ENCODE measurements around the gene SLC4A2.

SLC4A2 gene

DNA sequence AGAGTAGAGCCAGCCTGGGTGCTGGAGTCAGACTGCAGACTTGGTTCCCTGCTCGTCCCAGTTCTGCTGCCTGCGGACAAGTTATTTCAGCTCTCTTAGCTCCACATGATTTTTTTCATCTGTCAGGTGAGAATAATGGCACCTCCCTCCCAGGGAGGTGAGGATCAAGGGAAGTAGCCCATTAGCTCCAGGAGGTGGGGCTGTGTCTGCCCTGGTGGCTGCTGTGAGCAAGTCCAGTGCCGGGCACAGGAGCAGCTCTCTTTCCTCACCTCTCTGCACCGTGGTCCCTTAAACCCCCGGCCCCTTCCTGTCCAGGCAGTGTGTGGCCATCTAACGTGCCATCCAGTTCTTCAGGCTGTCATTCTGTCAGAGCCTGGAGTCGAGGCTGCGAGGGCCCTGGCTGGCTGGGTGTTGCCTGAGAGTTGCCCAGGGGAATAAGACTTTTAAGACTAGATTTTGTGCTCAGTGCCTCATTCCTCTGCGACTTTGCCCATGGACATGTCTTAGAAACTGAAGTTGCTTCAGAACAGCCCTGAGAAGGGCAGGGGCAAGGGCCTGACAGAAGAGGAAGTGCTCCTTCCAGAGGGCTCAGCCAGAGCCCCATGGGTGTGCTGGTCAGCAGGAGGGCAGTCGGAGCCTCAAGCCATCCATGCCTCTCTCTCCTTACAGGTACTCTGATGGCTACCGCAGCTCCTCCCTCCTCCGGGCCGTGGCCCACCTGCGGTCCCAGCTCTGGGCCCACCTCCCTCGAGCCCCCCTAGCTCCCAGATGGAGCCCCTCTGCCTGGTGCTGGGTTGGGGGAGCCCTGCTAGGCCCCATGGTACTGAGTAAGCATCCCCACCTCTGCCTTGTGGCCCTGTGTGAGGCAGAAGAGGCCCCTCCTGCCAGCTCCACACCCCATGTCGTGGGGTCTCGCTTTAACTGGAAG, 26.2 kb upstream of the SLC4A2 start:
- H4K20me1 ChIP-seq (ENCODE audit: insufficient read depth, low read length, poor library complexity, severe bottlenecking) = no peaks in the 10 kb centered on the region
- no peaks in the 10 kb centered on the region for H3K27me3 ChIP-seq (ENCODE audit: insufficient read depth, low read length, poor library complexity, severe bottlenecking)
- no peaks in the 10 kb centered on the region for H3K36me3 ChIP-seq (ENCODE audit: insufficient read depth, low read length)
- TF ChIP-seq EZH2phosphoT487 (IDR thresholded peaks at IDR 0.05; ENCODE audit: borderline replicate concordance) = no peak
- TF ChIP-seq, protein P1, sequence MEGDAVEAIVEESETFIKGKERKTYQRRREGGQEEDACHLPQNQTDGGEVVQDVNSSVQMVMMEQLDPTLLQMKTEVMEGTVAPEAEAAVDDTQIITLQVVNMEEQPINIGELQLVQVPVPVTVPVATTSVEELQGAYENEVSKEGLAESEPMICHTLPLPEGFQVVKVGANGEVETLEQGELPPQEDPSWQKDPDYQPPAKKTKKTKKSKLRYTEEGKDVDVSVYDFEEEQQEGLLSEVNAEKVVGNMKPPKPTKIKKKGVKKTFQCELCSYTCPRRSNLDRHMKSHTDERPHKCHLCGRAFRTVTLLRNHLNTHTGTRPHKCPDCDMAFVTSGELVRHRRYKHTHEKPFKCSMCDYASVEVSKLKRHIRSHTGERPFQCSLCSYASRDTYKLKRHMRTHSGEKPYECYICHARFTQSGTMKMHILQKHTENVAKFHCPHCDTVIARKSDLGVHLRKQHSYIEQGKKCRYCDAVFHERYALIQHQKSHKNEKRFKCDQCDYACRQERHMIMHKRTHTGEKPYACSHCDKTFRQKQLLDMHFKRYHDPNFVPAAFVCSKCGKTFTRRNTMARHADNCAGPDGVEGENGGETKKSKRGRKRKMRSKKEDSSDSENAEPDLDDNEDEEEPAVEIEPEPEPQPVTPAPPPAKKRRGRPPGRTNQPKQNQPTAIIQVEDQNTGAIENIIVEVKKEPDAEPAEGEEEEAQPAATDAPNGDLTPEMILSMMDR (conservative IDR thresholded peaks at IDR 0.05; ENCODE audit: low read length) = peak; percentile 43
- H3F3A ChIP-seq (ENCODE audit: low read depth) = no peaks in the 10 kb centered on the region
- H3K9me2 ChIP-seq (replicated peaks; ENCODE audit: low read depth, low read length) = no peaks in the 10 kb centered on the region
- H3K4me1 ChIP-seq (ENCODE audit: insufficient read depth, low read length, poor library complexity, severe bottlenecking) = peaks cover 13% of the 10 kb centered on the region
- H3K4me3 ChIP-seq (ENCODE audit: low read length, poor library complexity, severe bottlenecking) = no peak overlapping the region
- no peak overlapping the region for H2AFZ ChIP-seq (ENCODE audit: low read length)
- H3K79me2 ChIP-seq (ENCODE audit: insufficient read depth, low read length) = peaks cover 6% of the 10 kb centered on the region; the same call in 1 of the 2 replicates
- H3K9ac ChIP-seq (ENCODE audit: low read depth, low read length, poor library complexity, severe bottlenecking) = no peak overlapping the region
- no peaks in the 10 kb centered on the region for H3K9me3 ChIP-seq (ENCODE audit: insufficient read depth, low read depth, low read length)
- H3K4me2 ChIP-seq (ENCODE audit: low read depth, low read length, poor library complexity, severe bottlenecking) = no peak overlapping the region

DNA sequence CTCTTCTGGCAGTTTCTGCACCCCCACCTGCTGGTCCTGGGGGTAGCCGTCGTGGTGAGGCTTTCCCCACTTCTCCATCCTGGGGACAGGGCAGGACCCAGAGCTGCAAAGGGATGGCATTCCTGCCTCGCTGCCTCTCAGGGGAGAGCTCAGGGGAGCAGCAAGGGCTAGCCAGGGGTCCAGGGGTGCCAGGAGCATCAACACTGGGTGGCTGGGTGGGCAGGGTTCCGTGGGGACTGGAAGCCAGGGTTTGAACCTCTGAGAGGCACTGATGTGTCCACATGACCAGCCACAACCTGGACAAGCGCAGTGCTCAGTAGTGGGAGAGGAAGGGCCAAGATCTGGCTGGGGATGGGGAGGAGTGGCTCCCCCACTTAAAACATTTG, 25.5 kb upstream of the SLC4A2 start:
- no peaks in the 10 kb centered on the region for H3F3A ChIP-seq (ENCODE audit: low read depth)
- H2AFZ ChIP-seq (ENCODE audit: low read length) = no peak overlapping the region
- H3K9me2 ChIP-seq (replicated peaks; ENCODE audit: low read depth, low read length) = no peaks in the 10 kb centered on the region
- no peaks in the 10 kb centered on the region for H3K36me3 ChIP-seq (ENCODE audit: insufficient read depth, low read length)
- H3K79me2 ChIP-seq (ENCODE audit: insufficient read depth, low read length) = peaks cover 4% of the 10 kb centered on the region; the same call in 1 of the 2 replicates
- H3K27me3 ChIP-seq (ENCODE audit: insufficient read depth, low read length, poor library complexity, severe bottlenecking) = no peaks in the 10 kb centered on the region
- TF ChIP-seq EZH2phosphoT487 (IDR thresholded peaks at IDR 0.05; ENCODE audit: borderline replicate concordance) = no peak
- TF ChIP-seq, protein P1 (conservative IDR thresholded peaks at IDR 0.05; ENCODE audit: low read length) = no peak
- H4K20me1 ChIP-seq (ENCODE audit: insufficient read depth, low read length, poor library complexity, severe bottlenecking) = no peaks in the 10 kb centered on the region
- no peak overlapping the region for H3K9ac ChIP-seq (ENCODE audit: low read depth, low read length, poor library complexity, severe bottlenecking)
- no peaks in the 10 kb centered on the region for H3K9me3 ChIP-seq (ENCODE audit: insufficient read depth, low read depth, low read length)
- peaks cover 16% of the 10 kb centered on the region for H3K4me1 ChIP-seq (ENCODE audit: insufficient read depth, low read length, poor library complexity, severe bottlenecking)
- no peak overlapping the region for H3K4me2 ChIP-seq (ENCODE audit: low read depth, low read length, poor library complexity, severe bottlenecking)
- no peak overlapping the region for H3K4me3 ChIP-seq (ENCODE audit: low read length, poor library complexity, severe bottlenecking)

DNA sequence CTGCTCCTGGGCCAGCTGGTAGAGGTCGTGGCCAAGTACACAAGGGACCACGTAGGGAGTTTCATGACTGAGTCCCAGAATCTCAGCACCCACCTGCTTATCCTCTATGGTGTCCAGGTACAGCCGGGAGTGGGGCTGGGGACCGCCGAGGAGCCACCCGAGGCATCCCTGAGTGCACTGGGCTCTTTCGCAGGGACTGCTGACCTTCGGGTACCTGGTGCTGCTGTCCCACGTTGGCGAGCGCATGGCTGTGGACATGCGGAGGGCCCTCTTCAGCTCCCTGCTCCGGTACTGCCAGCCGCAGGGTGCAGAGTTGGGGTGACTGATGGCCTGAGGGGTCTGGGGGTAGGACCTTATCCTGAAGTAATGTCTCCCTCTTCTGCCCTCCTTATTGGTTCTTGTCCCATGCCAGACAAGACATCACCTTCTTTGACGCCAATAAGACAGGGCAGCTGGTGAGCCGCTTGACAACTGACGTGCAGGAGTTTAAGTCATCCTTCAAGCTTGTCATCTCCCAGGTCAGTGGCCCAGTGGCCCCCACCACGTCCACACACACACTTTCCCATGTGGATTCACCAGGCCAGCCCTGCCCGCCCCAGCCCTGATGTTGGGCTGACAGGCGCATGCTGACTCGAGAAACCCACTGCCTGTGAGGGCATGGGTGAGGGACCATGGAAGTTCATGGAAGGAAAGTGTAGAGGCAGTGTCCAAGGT, 24.9 kb upstream of the SLC4A2 start:
- no peak overlapping the region for H3K4me3 ChIP-seq (ENCODE audit: low read length, poor library complexity, severe bottlenecking)
- H3K4me1 ChIP-seq (ENCODE audit: insufficient read depth, low read length, poor library complexity, severe bottlenecking) = peaks cover 17% of the 10 kb centered on the region
- H2AFZ ChIP-seq (ENCODE audit: low read length) = no peak overlapping the region
- H3K79me2 ChIP-seq (ENCODE audit: insufficient read depth, low read length) = no peaks in the 10 kb centered on the region
- peaks cover under 1% of the 10 kb centered on the region; the same call in 1 of the 2 replicates for H3F3A ChIP-seq (ENCODE audit: low read depth)
- H3K9ac ChIP-seq (ENCODE audit: low read depth, low read length, poor library complexity, severe bottlenecking) = no peak overlapping the region
- no peaks in the 10 kb centered on the region for H4K20me1 ChIP-seq (ENCODE audit: insufficient read depth, low read length, poor library complexity, severe bottlenecking)
- no peak overlapping the region for H3K4me2 ChIP-seq (ENCODE audit: low read depth, low read length, poor library complexity, severe bottlenecking)
- no peaks in the 10 kb centered on the region for H3K9me3 ChIP-seq (ENCODE audit: insufficient read depth, low read depth, low read length)
- no peaks in the 10 kb centered on the region for H3K36me3 ChIP-seq (ENCODE audit: insufficient read depth, low read length)
- H3K9me2 ChIP-seq (replicated peaks; ENCODE audit: low read depth, low read length) = no peaks in the 10 kb centered on the region
- TF ChIP-seq, protein P1 (conservative IDR thresholded peaks at IDR 0.05; ENCODE audit: low read length) = no peak
- no peak for TF ChIP-seq EZH2phosphoT487 (IDR thresholded peaks at IDR 0.05; ENCODE audit: borderline replicate concordance)
- no peaks in the 10 kb centered on the region for H3K27me3 ChIP-seq (ENCODE audit: insufficient read depth, low read length, poor library complexity, severe bottlenecking)

Data from Loucy (cell line).